ENCODE data around the gene DNAH11. TPM values are rescaled to one million over a fixed set of nuclear protein-coding genes. Genes with fewer than 3 reads are reported as not detected.
"Not testable (repeated sequence)": the region's sequence is repeated elsewhere in the genome, so short reads cannot be mapped to it uniquely, and the experiment has no call there.

Gene DNAH11
- 0.03 TPM for total RNA-seq
- long read RNA-seq, partial matches to known transcripts, result 0 of 1 reads
- long read RNA-seq, other reads (novel, unspliced or antisense), result 1 of 1 reads

DNA sequence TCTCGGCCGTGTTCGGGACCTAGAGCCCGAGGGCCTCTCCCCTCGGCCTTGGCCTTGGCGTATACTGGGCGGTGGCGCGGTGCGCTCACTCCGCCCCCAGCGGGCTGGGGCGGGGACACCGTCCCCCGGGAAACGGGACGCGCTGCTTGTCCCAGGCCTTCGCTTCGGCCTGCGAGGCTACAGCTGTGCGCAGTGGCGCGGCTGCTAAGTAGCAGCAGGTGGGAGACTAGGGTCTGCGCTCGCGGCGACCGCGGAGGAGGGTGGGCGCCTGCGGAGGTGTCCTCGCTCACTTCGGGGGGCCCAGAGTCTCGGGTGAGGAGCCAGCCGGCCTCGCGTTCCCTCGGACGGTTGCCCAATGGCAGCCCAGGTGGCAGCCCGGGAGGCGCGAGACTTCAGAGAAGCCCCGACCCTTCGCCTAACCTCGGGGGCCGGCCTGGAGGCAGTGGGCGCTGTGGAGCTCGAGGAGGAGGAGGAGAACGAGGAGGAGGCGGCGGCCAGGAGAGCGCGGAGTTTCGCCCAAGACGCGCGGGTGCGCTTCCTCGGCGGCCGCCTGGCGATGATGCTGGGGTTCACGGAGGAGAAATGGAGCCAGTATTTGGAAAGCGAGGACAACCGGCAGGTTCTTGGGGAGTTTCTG lies at the start of gene DNAH11:
Gene DNAH11 (plus strand): TSS at position 149 of the 637 bp plus-strand sequence. CDS start 207 bp downstream, at position 356.
- intact Hi-C loops (cut with DNase I), result no loop called here
- DNase-seq (peak; percentile 51), ATAC-seq (ENCODE audit: poor library complexity) (peak; percentile 91)

GRCh38 chr7:21495731-21496130 lies 47.1 kb upstream of the DNAH11 start:
- DNase-seq, result no peak

GRCh38 chr7:21497072-21497471 lies 45.8 kb upstream of the DNAH11 start:
- DNase-seq (no peak), ATAC-seq (ENCODE audit: poor library complexity) (no peak)
- intact Hi-C loops (cut with DNase I), result no loop called here

More at GRCh38 chr7:21495731-21496130, 47.1 kb upstream of the DNAH11 start:
- ATAC-seq (ENCODE audit: poor library complexity), result no peak
- intact Hi-C loops (cut with DNase I), result no loop called here

GRCh38 chr7:21500117-21500832 lies 42.6 kb upstream of the DNAH11 start:
- ATAC-seq (ENCODE audit: poor library complexity) (no peak), DNase-seq (no peak)
- intact Hi-C loops (cut with DNase I), result no loop called here

GRCh38 chr7:21504021-21504420 lies 38.8 kb upstream of the DNAH11 start:
- DNase-seq (no peak), ATAC-seq (ENCODE audit: poor library complexity) (no peak)
- intact Hi-C loops (cut with DNase I), result no loop called here

DNA sequence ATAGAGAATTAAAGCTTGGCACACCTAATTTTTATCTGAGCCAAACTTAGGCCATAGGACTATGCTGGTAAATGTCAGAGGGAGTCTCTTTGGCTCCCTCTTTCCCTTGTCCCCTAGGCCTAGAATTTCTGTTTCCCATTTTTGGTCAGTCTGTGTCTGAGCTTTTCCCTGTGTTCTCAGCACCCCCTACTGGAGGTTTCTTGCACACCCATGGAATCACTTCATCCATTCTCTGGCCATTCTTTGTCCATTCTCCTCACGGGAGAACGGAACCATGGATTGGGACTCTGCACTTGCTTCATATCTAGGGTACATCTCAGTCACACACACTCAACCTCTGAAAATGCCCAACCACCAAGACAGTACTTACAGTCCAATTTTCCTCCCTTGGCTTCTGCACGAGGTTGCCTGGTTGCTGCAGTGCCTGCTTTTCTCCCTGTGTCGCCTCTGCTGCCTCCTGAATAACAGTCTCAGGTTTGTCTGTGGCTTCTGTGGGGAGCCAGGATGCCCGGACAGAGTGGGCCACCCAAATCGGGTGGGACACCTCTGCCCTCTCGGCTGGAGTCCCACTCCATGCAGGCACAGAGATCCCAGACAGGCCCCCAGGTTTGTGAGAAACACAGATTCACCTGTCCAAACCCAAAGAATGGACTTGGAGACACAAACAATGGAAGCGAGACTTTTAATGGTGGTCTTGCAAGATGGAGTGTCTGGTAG lies 35.1 kb upstream of the DNAH11 start:
- DNase-seq (no peak), ATAC-seq (ENCODE audit: poor library complexity) (peak; percentile 66)
- intact Hi-C loops (cut with DNase I), result loop anchor here (5.0 kb wide), 1 partner anchor 250 kb away; no protein-coding TSS in a partner anchor

GRCh38 chr7:21508538-21508937 lies 34.3 kb upstream of the DNAH11 start:
- DNase-seq (no peak), ATAC-seq (ENCODE audit: poor library complexity) (no peak)
- intact Hi-C loops (cut with DNase I), result loop anchor here (5.0 kb wide), 1 partner anchor 251 kb away; no protein-coding TSS in a partner anchor

- no peak for DNase-seq
- ATAC-seq (ENCODE audit: poor library complexity), result no peak
- intact Hi-C loops (cut with DNase I), result no loop called here
These were observed 28.8 kb upstream of the DNAH11 start for GRCh38 chr7:21514062-21514461.

DNA sequence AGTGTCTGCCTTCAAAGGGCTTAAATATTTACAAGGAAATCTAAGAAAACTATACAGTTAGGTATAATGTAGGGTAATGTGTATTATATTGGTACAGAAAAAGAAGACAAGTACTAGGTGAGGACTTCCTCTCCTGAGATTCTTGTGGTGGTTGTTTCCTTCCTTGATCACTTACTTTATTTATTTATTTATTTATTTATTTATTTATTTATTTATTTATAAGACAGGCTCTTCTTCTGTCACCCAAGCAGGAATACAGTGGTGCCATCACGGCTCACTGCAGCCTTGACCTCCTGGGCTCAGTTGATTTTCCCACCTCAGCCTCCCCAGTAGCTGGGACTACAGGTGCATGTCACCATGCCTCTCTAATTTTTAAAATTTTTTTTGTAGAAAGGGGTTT lies 18.2 kb upstream of the DNAH11 start:
- intact Hi-C loops (cut with DNase I), result no loop called here
- no peak for ATAC-seq (ENCODE audit: poor library complexity)
- no peak for DNase-seq

DNA sequence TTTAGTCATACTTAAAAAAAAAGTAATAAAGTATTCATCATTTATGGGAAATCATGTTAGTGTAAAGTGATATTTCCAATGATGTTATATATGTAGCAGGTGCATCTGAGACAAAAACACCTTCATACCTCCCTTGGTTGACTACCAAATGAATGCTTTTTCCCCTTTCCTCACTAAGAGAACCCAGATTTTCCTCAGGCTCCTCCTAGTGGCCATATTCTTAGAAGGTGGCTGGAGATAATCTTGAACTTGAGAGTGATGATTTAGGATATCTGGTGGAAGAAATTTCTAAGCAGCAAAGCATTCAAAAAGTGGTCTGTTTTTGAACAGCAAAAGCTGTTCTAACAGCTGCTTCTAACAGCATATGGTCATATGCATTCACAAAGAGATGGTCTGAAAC lies 16.8 kb upstream of the DNAH11 start:
- intact Hi-C loops (cut with DNase I), result no loop called here
- no peak for ATAC-seq (ENCODE audit: poor library complexity)
- no peak for DNase-seq

GRCh38 chr7:21526448-21526847 lies 16.4 kb upstream of the DNAH11 start:
- no peak for DNase-seq
- intact Hi-C loops (cut with DNase I), result no loop called here
- no peak for ATAC-seq (ENCODE audit: poor library complexity)

DNA sequence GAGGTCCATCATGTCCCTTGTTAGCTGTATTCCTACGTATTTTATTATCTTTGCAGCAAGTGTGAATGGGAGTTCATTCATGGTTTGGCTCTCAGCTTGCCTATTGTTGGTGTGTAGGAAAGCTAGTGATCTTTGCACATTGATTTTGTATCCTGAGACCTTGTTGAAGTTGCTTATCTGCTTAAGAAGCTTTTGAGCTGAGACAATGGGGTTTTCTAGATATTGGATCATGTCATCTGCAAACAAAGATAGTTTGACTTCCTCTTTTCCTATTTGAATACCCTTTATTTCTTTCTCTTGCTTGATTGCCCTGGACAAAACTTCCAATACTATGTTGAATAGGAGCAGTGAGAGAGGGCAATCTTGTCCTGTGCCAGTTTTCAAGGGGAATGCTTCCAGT lies 10.4 kb upstream of the DNAH11 start:
- DNase-seq; ATAC-seq (ENCODE audit: poor library complexity); intact Hi-C loops (cut with DNase I): not testable (repeated sequence)

- DNase-seq; ATAC-seq (ENCODE audit: poor library complexity); intact Hi-C loops (cut with DNase I): not testable (repeated sequence)
These were observed 9.2 kb upstream of the DNAH11 start for GRCh38 chr7:21533646-21534045.

DNA sequence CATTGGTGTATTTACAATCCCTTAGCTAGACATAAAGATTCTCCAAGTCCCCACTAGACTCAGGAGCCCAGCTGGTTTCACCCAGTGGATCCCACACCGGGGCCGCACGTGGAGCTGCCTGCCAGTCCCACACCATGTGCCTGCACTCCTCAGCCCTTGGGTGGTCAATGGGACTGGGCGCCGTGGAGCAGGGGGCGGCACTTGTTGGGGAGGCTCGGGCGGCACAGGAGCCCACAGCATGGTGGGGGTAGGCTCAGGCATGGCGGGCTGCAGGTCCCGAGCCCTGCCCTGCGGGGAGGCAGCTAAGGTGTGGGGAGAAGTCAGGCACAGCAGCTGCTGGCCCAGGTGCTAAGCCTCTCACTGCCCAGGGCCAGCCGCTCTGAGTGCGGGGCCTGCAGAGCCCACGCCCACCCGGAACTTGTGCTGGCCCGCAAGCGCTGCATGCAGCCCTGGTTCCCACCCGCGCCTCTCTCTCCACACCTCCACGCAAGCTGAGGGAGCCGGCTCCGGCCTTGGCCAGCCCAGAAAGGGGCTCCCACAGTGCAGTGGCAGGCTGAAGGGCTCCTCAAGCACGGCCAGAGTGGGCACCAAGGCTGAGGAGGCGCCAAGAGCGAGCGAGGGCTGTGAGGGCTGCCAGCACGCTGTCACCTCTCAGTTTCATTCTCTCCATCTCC lies 6.3 kb upstream of the DNAH11 start:
- DNase-seq; ATAC-seq (ENCODE audit: poor library complexity); intact Hi-C loops (cut with DNase I): not testable (repeated sequence)

DNA sequence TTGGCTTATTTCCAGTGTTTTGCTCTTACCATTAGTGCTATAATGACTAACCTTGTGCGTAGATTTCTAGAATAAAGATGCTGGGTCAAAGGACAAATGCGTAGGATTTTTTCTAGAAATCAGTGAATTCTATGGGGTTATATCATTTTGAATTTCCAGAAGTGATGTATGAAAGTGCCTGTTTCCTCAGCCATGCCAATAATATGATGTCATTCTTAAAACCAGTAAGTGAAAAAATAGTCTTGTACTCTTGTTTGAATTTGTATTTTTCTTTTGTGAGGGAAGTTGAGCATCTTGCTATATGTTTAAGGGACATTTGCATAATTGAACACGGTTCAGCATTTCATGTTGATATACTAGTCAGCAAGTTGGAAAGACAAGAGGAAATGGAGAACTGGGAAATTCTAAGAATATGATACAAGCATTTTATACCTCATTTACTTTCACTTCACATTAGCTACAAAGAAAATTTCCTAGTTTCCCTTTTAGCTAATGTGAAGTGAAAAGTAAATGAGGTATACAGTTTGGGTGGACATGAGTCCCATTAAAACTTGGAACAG lies 3.8 kb upstream of the DNAH11 start:
- intact Hi-C loops (cut with DNase I), result no loop called here
- DNase-seq (no peak), ATAC-seq (ENCODE audit: poor library complexity) (no peak)

- no peak for DNase-seq
- intact Hi-C loops (cut with DNase I), result no loop called here
- no peak for ATAC-seq (ENCODE audit: poor library complexity)
These were observed 876 bp downstream of the DNAH11 start for GRCh38 chr7:21543528-21544302.

GRCh38 chr7:21544303-21544656 lies 1.4 kb downstream of the DNAH11 start:
- ATAC-seq (ENCODE audit: poor library complexity) (no peak), DNase-seq (no peak)
- intact Hi-C loops (cut with DNase I), result no loop called here

DNA sequence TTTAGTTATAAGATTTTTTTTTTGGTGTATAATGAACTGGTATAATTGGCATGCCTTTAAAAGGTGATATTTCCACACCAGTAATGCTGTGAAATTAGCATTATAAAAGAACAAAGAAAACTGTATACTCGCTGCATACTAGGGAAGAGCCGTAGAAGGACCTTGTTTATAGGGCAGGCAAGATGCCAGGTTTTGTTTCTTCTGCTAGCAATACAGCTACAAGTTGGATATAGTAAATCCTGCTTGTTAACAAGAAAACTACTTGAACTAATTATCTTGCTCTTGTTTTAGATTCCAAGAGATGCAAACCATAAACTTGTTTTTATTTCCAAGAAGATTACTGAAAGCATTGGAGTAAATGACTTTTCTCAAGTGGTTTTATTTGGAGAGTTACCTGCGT lies 1.9 kb downstream of the DNAH11 start:
- DNase-seq (no peak), ATAC-seq (ENCODE audit: poor library complexity) (no peak)
- intact Hi-C loops (cut with DNase I), result no loop called here

Data from Right ventricle myocardium superior (tissue), 1 donor.